ENCODE data around the gene SCAANT1.

SCAANT1 gene

GRCh38 chr3:63911873-63912767, at the start of gene SCAANT1:
Gene SCAANT1 (minus strand): TSS chr3:63912383.
- peak; percentile 94 for DNase-seq

DNA sequence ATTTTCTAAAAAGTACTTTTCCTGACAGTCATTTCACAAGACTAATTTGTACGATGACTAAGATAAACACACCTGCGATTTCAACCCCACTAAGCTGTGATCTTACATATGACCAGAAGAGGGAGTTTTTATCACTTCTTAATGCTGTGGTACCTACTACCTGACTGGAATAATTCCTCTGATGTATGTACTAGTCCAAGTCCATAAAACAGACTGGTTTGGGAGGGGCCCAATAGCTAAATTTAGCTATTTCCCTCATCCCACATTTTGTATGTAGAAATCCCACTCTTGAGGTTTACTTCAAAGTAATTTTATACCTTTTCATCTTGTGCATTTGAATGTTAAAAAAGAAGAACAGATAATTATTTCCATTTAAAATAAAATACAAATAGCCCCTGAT, 49.7 kb upstream of the SCAANT1 start:
- DNase-seq = peak; percentile 59

- peak; percentile 65 for DNase-seq
Observed at GRCh38 chr3:63960048-63960711, 48.0 kb upstream of the SCAANT1 start.

- DNase-seq = no peak
Observed at GRCh38 chr3:63959146-63959545, 47.0 kb upstream of the SCAANT1 start.

- DNase-seq = no peak
Observed at GRCh38 chr3:63955830-63956545, 43.8 kb upstream of the SCAANT1 start.

DNA sequence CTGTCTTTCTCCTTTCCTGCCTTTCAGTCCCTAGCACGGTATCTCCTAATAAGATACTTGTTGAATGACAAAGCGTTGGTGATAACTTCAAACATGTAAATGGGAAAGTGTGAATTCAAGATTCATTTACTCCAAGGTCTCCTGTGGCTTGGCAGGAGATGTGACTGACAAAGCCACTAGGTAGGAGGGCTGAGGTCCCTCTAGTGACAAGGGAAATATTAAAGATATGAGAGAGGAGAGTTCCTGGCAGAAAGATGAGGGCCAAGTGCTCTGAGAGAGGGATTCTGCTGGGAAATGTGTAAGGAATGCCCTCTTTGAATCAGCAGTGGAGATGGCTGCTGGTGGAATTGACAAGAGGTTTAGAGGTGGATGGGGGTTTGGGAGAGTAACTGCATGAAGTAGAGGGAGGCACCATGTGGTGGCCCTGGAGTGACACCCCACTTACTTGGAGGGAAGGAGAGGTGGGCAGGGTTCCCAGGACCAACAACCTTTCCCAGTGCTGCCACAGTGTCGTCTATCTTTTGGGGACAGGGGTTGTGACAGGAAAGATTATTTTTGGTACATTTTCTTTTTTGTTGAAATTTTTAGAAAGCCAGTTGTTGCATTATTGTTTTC, 43.0 kb upstream of the SCAANT1 start:
- DNase-seq = no peak

GRCh38 chr3:63954182-63954581, 42.0 kb upstream of the SCAANT1 start:
- no peak for DNase-seq

DNA sequence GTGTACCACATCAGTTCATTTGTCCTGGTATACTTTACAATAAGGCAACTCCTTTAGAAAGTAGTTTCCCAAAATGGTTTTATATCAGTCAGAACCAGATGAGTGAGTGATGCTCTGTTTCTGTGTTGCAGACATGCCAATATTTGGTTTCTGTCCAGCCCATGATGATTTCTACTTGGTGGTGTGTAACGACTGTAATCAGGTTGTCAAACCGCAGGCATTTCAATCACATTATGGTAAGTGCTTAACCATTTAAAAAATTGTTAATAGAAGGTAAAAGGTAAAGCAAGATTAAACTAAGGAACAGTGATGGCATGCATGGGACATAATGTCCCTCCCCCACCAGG, 40.0 kb upstream of the SCAANT1 start:
- DNase-seq = no peak

DNA sequence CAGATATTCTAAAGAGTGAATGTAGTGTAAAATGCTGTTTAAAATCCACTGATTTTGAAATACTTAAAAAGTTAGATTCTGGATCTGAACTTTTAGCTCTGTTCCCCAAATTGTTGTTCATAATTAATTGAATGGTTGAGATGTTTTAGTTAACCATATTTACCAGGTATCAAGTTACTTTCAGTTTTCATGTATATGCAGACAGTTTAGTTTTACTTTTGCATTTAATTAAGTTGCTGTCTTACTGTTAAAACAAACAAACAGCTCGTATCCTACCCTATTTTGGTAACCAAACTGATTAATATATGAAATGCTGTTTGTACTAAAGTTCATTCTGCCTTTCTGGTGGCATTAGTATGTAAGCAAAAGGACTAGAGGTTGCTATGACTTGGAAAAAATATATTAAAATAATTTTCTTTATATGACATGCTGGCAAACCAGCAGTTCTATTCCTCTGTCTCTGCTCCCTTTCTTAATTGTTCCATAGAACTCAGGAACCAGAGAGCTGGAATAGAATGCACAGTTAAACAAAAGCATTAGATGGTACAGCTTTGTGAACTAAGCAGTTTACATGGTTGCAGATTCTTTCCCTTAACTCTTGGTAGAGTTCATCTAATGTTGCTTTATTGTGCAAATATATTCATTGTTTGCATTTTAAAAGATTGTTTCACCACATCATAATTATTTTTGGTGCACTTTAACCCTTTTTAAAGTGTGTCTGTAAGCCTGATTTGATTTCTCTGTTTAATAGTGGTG, 39.5 kb upstream of the SCAANT1 start:
- DNase-seq = no peak

- DNase-seq = no peak
Observed at GRCh38 chr3:63950698-63951097, 38.5 kb upstream of the SCAANT1 start.

GRCh38 chr3:63949005-63949404, 36.8 kb upstream of the SCAANT1 start:
- peak; percentile 42 for DNase-seq

DNA sequence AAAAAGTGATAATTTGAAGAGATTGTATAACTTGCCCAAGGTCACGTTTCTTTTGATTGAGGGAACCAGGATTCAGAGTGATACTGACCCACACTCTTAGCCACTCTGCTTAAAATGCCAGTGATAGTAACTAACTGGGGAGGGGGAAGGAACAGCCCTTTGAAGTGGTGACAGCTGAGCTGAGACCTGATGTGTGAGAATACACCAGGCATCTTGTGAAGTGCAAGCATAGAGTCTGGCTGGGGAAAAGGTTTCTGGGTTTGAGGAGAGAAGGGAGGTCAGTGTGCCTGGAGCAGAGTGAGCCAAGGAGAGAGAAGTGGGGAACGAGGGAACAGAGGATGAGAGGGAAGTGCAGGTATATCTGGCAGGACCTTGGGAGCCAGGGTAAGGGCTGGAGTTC, 35.4 kb upstream of the SCAANT1 start:
- no peak for DNase-seq

GRCh38 chr3:63946753-63947152, 34.6 kb upstream of the SCAANT1 start:
- DNase-seq = no peak

DNA sequence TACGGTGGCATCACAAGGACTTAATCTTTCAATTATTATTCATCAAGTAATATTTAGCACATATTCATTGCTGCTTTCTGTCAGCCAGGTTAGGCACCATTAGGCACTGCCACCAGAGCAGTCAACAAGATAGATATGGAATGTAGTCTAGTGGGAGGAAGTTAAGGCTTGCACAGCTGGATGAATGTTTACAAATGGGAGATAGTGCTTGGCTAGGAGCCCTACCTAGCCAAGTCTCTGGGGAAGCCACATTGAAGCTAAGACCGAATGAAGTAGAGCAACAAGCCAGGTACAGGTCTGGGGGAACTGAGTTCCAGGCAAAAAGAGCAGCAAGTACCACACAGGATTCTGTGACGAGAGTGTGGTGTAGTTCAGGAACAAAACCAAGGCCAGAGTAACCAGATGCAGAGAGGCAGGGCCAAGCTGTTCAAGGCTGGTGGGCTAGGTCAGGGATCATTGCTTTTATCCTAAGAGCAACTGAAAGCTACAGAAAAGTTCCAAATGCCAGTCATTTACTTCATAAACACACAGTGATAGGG, 33.4 kb upstream of the SCAANT1 start:
- no peak for DNase-seq

GRCh38 chr3:63943678-63944077, 31.5 kb upstream of the SCAANT1 start:
- no peak for DNase-seq

GRCh38 chr3:63942528-63942927, 30.3 kb upstream of the SCAANT1 start:
- no peak for DNase-seq

DNA sequence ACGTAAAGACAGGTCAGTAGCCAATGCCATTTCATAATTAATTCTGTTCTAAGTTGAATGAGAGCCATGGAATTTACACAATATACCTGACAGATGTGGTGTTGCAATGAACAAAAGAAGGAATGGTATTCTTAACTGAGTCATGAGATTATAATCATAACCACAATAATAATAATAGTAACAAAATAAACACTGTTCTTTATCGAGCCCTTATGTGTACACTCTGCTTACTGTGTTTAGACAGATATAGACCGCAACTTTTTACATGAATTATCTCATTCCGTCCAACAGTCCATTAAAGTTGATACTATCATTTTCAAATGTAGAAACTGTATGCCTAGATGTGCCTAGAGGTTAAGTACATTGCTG, 28.2 kb upstream of the SCAANT1 start:
- DNase-seq = no peak

DNA sequence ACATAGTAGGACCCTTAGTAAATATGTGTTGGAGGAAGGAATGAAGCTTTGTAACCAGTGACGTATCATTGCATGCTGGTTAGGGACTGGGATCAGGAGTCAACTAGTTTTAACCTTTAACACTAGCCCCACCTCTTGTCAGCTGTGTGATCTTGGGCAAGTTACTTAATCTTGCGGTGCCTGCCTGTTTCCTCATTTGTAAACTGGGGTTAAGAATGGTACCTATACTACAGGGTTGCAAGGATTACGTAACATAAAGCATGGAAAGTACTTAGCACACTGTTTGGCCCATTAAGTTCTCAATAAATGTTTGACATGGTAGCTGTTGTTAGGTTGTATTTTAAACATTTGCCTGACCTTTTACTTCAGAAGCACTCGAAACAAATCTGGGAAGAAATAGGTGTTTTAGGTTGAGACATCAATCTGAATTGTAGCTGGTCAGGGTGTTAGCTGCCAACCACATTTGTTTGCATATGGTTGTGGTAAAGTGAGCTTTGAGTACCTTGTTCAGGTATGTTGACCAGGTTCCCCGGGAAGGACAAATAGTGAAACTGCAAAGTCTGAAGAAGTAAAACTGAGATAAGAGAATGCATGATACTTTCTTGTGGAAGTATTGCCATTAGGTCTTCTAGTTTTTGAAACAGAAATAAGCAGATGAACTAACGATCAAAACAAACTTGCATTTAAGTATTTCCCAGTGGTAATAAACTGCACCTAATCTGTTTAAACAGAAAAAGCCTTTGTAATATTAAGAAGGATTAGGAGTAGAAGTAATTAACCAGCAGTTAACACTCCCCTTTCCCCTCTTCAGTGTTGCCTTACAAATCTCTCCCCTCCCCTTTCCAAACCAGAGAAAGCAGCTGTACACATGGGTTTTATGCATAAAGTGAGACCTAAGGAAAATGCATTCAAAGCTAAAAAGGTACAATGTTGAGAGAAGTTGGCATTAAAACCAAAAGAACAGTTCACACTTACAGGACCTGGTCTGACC, 25.8 kb upstream of the SCAANT1 start:
- DNase-seq = no peak

DNA sequence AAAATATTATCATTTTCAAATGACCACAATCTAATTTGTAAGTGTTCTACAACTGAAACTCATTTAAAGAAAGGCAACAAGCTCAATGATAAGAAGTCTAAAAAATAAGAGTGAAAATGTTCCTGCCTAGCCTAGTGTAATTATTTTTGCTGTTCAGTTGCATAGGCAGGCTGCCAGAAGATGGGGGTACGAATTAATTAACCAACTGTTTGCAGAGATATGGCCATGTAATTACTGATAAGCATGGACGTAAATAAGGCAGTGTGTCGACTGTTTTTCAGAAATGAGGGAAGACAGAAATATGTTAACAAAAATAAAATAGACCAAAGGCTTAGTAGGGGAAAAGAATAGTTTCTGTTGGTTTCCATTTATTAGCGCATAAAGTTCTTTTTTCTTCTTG, 24.7 kb upstream of the SCAANT1 start:
- no peak for DNase-seq

DNA sequence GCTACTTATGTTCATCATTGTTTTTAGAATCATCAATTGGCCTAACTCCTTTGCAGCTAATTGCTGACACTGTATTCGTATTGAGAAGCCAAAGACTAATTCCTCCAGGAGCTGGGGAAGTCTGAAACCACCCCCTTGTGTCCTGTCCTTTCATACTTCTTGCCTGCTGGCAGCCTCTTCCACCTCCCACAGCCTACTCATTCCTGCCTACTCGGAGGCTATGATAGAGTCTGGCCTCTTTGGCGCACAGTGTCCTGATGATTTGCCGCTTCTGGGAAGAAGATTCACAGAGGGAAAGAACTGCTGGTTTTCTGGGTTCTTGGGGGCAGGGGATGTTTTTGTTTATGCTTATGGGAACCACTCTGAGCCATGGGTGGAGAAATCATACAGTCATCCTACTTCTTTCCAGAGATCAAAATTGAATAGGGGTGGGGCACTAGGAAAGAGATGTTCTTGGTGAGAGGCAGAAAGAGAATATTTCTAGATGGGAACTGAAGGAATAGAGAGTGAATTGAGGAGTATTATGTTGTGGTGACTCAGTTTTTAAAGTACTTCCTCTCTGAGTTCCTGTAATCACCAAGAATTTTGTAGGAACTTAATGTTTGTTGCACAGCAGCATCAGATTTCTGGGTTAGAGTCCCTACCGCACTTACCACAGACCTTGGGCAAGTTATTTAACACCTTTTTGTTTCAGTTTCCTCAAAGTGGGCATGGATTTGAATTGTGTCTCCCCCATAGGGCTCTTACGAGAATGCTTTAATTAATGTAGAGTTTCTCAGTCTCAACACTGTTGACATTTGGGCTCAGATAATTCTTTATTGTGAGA, 22.1 kb upstream of the SCAANT1 start:
- no peak for DNase-seq
